HG02981 (cell line): ENCODE data around the gene KRT86.
"Not testable (repeated sequence)": the region's sequence is repeated elsewhere in the genome, so short reads cannot be mapped to it uniquely, and the experiment has no call there.

Source experiments
- ATAC-seq: cut with Tn5 transposase; IDR thresholded peaks from one replicate; pipeline ENCODE4 v1.9.1; 2021; ENCODE audit warnings: mild to moderate bottlenecking, moderate library complexity; ENCODE audit not compliant: unreplicated experiment

The KRT86 gene

DNA sequence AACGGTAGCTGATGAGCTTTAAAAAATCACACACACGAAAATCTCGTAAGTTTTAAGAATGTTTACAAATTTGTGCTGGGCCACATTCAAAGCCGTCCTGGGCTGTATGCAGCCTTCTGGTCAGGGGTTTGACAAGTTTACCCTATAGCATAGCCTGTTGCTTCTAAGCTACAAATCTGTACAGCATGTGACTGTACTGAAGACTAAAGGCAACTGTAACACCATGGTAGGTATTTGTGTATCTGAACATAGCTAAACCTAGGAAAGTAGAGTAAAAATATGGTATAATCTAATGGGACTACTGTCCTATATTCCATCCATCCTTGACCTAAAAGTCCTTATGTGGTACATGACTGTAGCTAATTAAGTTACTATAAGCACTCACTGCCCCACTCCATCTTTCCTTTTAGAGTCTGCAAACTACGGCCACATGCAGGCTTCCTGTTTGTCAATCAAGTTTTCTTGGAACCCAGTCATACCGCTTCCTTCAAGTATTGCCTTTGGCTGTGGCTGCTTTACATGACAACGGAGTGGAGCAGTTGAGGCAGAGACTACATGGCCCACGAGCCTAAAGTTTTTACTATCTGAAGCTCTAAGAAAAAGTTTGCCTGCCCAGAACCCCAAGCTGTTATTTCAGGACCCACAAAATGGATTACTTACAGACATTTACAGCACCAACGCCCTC is 22.9 kb upstream of the KRT86 start:
- ATAC-seq, result no peak

DNA sequence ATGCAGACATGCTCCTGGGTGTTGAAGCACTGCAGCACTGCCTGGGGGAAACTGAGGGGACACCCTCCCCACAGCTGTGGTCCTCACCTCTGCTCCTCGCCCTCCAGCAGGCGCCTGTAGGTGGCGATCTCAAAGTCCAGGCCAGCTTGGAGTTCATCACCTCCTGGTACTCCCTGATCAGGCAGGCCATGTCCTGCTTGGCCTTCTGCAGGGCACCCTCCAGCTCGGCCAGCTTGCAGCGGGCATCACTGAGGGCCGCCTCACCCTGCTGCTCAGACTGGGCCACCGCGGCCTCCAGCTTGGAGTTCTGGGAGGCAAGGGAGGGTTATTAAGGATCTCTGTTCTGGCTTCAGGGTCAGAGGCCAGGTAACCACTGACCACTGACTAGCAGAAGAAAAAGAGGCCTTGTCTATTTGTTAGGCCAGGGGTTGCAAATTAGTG is 22.2 kb upstream of the KRT86 start:
- not testable (repeated sequence) for ATAC-seq

DNA sequence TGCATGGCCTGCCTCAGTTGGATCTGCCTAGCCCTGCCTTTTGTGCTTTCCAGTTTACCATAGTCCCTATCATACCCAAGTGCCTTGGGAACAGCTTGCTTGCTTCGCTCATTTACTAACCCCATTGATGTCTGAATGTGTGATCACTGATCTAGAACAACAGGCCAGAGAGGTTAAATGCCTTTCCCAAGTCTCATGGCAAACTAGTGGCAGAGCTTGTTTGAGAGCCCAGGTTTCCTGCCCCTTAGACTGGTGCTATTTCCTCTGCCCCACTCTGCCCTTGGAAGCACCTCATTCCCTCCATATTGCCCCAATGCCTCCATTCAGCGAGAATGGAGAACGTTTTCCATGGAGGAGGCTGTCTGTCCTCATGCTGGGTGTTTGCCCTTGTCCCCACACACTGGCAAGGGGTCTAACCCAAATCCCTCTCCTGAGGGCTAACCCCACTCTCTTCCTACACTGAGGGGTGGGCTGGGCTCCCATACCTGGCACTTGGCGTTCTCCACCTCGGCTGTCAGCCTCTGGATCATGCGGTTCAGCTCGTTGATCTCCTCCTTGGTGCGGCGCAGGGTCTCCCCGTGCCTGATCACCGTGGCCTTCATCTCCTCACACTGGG is 21.6 kb upstream of the KRT86 start:
- ATAC-seq, result no peak

DNA sequence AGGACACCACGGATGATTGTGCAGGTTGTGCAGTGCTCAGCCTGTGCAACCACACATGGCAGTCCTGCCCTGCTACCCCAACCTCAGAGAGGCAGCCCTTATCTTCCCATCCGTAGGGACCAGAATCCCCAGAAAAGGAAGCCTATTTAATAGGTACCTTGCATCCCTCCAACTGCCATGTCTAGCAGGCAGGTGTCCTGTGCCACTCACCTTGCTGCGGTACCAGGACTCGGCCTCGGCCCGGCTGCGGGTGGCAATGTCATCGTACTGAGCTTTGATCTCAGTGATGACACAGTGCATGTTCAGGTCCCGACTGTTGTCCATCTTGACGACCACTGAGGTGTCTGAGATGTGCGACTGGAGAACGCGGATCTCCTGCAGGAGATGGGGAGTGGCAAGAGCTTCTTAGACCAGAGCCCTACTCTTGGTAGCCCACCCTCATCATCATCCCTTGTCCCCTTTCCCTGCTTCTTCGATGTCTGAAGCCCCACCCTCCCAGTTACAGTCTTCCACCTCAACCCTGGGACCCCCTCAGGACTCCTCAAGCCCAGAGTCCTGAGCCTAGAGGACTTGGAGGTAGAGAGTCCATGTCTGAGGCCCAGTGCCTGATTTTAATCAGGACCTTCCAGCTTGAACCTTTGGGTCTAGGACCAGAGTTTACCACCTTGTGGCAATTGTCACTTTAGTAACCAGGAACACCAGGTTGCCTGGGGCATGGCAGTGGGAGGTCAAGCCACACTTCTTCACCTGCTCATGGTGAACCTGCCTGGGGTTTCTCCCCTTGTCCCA is 20.9 kb upstream of the KRT86 start:
- ATAC-seq, result no peak

DNA sequence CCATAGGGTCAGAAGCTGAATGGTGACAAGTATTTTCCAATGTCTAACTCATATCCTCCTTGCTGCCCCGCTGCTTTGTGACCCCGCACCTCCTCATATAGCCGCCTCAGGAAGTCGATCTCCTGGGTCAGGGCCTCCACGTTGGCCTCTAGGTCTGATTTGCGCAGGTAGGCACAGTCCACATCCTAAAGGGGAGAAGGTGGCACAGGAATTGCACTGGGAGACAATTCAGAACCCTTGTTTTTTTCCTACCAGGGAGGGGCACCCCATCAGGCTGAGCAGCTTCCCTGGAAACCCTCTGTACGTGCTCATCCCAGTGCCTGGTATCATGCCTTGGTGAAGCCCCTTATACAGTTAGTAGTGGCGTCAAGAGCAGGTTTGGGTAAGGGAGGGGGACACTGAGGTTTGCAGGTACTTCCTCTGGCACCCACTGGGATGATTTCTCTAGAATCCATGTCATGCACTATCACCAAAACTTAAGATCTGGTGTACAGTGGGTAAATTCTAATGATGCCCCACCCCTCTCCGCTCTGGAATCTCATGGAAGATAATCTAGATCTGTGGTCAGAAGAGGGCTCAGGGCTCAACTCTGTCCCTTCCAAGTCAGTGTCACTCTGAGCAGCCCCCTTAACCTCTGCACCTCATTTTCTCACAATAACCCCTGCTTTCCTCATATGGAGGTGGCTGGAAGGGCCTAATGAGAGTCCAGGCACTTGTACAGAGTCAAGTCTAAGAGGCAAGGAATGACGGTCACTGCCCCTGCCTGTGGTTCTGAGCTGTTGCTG is 20.1 kb upstream of the KRT86 start:
- ATAC-seq, result no peak

DNA sequence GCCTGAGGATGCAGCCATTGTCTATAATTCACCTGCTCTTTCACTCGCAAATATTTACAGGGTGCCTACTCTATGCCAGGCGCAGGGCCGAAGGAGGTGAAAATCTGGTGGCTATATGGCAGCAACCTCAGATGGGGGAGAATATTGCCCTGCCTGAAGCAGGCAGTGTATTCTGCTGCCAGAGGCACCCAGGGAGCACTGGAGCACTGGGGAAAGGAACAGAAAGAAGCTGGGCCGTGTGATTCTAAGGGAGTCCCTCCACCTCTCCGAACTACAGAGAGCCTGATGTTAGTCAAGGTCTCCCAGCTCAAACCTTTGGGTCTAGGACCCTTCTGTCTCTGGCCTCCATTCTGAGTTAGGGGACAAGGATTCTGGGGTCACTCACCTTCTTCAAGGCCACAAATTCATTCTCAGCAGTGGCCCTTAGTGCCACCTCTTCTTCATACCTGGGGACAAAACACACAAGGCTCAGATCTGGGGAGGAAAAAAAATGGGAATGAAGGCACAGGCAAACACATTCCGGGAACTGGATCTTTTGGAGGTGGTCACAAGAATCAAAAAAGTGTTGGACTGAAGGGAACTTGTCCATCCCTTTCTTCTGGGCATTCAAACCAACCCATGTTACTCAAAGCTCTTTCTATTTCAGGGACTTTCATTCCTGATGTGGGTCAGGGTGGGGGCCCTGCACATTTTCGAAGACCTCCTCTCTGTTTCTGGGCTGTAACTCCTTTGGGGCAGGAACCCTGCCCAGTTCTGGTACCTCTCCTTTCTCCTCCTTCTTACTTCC is 19.3 kb upstream of the KRT86 start:
- ATAC-seq, result no peak

DNA sequence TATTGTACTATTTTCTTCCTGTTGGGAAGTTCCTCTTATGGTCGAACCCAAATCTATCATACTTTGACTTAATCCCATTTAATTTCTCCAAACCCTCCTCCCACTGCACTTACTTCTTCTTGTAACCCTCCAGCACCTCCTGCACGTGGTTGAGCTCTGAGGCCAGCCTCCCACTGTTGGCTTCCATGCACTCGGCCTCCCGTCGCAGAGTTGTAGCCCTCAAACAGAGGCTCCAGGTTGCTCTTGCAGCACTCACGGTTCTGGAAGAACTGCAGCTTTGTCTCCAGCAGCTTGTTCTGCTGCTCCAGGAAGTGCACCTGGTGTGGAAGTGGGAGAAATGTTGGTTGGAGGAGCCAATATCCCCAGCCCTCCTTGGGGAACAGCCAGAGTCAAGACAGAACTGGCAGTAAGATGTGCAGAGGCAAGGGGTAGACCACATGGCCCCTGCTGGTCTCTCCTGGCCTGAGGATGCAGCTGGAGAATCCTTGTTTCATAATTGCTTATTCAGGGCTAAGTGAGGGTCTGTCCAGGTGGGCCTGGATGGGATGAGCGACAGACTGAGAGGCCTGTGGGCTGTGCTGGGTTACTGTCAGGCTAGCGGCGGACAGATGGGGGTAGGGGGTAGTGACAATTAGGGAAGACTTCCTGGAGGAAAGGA is 18.4 kb upstream of the KRT86 start:
- ATAC-seq, result no peak

DNA sequence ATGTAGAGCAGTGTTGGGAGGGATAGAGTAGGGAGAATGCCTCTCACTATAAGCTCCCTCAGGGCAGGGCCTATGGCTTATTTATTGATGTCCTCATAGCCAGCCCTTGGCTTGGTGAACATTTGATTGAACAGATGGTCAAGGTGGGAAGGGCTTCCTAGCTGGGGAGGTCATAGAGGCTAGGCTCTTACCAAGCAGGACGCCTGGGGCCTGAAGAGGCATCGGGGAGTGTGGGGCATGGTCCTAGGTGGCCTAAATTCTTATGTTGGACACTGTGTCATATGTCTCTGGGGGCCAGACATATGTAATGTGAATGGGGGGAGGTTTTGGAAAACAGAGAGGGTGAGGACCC is 17.9 kb upstream of the KRT86 start:
- no peak for ATAC-seq

DNA sequence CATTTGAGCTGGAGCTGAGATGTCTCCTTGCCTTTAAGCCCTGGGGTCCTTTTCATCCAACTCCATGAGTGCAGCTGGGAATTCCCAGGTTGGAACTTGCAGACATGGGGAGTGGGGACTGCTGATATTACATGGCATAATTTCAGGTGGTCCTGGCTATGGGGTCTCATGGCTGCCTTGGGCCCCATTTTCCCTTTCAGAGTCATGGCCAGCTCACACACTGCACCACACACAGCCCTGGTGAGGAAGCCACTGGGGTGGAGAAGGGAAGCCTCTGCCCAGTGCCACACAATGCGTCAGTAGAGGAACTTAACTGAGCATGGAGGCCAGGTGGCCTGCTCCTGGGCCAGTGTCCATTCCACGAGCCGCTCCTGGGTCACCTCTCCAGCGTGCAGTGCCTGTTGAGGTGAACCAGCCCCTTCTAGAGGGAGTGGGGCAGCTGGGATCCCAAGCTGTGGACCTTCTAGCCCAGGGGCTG is 17.3 kb upstream of the KRT86 start:
- no peak for ATAC-seq

DNA sequence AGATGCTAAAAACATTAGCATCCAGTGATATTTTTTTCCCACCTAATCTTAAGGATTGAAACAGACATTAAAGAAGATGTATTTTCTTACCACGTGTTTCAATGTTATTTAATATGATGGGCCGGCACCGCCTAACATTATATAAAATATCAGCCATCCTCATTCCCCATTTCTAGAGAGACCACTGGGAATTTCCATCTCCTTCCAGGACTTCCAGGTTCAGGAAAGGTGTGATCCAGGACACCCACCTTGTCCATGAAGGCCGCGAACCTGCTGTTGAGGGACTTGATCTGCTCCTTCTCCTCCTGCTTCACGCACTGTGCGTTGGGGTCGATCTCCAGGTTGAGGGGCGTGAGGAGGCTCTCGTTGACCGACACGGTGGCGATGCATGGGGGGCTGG is 16.5 kb upstream of the KRT86 start:
- ATAC-seq, result not testable (repeated sequence)

DNA sequence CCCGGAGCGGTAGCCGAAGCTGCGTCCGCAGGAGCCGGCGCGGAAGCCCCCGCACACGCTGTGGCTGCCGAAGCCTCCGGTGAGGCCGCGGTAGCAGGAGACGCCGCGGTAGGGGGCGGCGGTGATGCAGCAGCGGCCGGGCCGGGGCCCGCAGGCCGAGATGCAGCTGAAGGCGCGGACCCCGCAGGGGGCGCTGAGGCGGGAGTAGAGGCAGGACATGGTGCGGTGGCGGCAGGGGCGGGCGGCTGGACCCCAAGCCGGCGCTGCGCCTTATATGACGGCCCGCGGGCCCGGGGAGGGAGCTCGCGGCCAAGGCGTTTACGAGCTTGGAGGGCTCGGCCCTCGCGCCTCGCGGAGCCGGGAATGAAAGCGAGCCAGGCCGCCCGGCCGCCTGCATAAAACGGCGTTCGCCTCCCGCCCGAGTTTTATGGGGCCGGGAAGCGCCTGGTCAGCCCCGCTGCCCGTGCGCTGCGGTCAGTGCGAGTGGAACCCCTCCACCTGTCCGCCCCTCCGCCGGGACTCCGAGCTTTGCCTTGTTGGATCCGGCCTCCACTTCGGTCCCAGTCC is 16.0 kb upstream of the KRT86 start:
- no peak for ATAC-seq

DNA sequence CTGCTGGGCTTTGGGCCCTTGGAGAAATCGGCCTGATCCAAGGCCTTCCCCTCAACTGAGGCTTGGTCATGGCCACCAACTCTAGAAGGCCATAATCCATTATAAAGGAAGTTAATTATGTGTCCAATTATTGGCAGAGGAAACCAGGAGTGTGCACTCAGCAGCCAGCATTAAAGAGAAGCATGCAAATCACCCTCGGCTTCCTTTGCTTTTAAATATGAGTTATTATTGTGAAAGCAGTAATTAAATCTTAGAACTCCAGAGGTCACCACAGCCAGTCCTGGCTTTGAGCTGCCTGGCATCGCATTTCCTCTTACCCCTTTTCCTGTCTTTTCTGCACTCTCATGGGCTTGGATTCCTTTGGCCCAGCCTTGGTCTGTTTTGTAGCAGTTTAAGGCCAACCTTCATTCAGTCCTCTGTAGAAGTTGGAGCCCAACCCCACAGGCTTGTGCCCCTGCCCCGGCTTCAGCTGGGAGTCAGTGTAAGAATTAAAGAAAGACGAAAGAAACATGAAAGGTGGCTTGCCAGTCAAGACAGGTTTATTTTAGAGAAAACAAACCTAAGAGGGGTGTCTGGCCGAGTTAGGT is 14.7 kb upstream of the KRT86 start:
- ATAC-seq, result no peak

DNA sequence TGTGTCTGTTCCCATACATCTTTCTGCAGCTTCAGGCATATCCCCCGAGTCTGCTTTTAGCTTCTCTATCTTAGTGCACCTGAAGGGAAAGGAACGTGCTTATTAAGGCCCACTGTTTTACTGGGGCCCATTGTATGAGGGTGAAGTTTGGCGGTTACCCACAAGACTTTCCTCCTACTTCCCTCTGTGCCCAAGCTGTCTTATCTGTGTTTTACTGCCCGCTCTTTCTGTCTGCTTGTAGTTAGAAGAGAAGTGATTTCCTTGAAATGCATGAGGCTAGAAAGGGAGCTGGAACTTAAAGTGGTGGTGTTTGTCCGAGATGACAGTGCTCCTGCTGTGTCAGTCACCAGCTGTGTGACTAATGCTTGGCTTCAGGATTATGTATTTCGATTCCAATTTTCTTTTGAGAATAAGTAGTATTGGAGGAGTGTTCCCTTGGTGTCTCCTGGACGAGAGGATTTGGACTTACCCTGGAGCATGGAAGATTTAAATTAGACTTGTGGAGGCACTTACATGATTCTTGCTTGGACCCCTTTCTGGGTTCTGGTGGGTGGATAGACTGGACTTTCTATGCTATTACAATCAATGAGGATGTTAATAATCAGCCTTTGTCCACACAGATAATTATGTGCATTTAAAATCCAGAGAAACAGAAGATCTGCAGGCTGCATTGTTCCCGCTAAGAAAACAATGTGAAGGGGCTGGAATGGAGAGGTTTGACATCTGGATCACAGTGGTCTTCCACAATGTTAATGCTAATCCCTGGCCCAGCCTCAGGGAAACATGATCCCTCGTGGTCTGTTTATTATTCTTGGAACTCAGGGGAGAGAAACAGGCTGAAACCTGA is 13.9 kb upstream of the KRT86 start:
- no peak for ATAC-seq

DNA sequence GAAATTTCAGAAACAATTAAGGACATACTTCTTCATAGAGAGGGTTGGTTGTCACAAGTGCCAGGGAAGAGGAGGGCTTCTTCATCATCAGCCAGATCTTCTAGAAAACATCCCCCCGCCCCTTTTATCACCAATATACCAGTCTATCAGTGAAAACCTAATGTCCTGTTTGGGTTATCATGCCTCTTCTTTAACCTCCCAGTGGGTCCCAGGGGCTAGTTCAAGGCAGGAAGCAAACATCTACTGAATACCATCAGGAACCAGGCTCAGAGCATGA is 13.3 kb upstream of the KRT86 start:
- no peak for ATAC-seq

DNA sequence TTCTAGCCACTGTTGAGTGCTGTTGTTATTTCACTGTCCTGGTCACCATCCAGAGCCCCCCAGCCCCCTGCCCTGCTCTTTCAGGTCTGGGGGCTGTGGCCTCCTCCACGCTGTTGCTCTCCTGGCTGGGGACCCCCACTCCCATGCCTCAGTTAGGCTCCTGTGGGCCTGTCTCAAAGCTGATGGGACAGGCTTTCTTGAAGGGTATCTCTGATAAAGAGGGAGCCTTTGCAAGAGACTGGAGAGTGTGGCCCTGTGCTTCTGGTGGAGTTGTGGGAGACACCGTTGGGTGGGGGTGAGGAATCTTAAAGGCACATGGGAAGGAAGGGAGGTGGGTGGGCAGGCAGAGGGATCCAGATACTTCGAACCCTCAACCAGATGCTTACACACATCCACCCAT is 12.2 kb upstream of the KRT86 start:
- no peak for ATAC-seq

DNA sequence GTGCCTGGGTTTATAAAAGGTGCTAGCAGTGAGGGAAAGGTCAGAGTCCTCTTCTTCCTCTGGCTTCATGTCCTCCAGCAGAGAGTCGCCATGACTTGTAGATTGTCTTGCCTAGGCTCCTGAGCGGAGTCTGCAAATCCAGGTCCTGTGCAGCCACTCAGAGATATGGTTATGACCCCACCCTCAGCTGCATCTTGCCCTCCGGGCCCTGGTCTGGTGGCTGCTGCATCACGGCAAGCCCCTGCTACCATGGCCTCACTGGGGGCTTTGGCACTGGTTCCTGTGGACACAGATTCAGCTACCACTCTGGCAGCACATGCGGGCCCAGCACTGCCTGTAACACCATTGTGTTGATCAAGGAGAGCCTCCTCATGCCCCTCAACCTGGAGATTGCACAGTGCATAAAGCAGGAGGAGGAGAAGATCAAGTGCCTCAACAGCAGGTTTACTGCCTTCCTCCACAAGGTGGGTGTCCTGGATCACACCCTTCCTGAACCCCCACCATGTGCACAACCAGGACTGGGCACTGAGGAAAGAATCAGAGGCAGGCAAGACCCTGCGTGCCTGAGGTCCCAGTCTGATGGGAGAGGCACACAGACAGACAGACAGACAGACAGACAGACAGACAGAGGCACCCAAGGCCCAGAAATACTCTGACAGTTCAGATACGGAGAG is 10.5 kb upstream of the KRT86 start:
- ATAC-seq, result no peak

DNA sequence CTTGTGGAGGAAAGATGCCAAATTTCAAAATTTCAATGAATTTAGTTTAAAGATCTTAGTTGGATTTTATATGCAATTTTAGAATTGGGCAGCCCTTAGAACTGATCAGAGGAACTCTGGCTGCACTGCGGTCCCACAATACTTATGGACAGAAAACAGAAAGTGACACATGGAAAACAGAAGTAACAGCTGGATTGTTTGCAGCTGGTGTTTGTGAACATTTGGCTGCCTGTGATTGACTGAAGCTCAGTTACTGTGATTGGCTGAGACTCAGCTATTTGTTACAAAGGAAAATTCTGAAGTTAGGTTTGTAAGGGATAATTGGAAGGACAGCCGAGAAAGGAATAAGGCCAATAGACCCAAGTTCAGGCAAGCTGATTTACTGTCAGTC is 10.0 kb upstream of the KRT86 start:
- no peak for ATAC-seq

DNA sequence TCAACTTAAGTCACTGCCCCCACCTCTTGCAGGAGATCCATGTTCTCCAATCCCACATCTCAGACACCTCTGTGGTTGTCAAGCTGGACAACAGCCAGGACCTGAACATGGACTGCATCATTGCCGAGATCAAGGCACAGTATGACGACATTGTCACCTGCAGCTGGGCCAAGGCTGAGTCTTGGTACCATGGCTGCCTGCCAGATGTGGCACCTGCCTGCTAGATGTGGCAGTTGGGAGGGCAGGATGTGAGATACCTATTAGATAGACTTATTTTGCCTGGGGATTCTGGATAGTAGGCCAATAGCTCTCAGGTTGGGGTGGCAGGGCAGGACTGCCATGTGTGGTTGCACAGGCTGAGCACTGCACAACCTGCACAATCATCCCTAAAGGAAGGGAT is 7.9 kb upstream of the KRT86 start:
- ATAC-seq, result no peak
